ENCODE data around the gene METTL24. TPM values are rescaled to one million over a fixed set of nuclear protein-coding genes. Genes with fewer than 3 reads are reported as not detected.

METTL24 gene
- total and polyA plus RNA-seq, 2 of the 13 experiments (the other 11 are each of a cell fraction or from before 2014, with no cell fraction given): not detected

DNA sequence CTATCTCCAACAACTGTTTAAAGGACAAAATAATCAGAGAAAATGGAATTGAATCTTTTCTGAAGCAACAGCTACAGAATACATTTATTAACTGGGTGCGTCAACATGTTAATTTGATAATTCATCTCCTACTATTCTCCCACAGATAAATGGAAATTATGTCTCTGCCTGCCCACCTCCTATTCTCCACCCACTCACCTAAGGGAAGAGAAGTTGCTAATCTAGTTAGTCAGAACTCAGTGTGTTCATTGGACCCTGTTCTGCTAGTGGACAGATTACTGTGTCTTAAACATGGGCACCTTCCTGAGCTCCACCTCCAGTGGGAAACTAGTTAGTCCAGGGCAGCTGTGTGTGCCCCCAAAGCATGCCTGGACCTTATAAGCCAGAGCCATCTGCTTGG is 41.0 kb downstream of the METTL24 start:
- CTCF ChIA-PET (ENCODE audit: low intra/inter-chr PET ratio, low total read pairs): no interaction called here
- no peak for FAIRE-seq
- POLR2A ChIA-PET: no interaction called here
- TF ChIP-seq ZNF549 (CRISPR knock-in tag; IDR thresholded peaks at IDR 0.05): no peak
- TF ChIP-seq, protein P1, sequence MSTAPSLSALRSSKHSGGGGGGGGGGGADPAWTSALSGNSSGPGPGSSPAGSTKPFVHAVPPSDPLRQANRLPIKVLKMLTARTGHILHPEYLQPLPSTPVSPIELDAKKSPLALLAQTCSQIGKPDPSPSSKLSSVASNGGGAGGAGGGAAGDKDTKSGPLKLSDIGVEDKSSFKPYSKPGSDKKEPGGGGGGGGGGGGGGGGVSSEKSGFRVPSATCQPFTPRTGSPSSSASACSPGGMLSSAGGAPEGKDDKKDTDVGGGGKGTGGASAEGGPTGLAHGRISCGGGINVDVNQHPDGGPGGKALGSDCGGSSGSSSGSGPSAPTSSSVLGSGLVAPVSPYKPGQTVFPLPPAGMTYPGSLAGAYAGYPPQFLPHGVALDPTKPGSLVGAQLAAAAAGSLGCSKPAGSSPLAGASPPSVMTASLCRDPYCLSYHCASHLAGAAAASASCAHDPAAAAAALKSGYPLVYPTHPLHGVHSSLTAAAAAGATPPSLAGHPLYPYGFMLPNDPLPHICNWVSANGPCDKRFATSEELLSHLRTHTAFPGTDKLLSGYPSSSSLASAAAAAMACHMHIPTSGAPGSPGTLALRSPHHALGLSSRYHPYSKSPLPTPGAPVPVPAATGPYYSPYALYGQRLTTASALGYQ (CRISPR knock-in tag; IDR thresholded peaks at IDR 0.05): no peak
- TF ChIP-seq, protein P2, sequence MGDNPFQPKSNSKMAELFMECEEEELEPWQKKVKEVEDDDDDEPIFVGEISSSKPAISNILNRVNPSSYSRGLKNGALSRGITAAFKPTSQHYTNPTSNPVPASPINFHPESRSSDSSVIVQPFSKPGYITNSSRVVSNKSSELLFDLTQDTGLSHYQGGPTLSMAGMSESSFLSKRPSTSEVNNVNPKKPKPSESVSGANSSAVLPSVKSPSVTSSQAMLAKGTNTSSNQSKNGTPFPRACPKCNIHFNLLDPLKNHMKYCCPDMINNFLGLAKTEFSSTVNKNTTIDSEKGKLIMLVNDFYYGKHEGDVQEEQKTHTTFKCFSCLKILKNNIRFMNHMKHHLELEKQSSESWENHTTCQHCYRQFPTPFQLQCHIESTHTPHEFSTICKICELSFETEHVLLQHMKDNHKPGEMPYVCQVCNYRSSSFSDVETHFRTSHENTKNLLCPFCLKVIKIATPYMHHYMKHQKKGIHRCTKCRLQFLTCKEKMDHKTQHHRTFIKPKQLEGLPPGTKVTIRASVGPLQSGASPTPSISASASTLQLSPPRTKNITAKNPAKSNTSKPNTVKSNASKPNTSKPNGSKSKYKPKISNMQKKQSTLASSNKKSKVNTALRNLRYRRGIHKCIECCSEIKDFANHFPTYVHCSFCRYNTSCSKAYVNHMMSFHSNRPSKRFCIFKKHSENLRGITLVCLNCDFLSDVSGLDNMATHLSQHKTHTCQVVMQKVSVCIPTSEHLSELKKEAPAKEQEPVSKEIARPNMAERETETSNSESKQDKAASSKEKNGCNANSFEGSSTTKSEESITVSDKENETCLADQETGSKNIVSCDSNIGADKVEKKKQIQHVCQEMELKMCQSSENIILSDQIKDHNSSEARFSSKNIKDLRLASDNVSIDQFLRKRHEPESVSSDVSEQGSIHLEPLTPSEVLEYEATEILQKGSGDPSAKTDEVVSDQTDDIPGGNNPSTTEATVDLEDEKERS (CRISPR knock-in tag; IDR thresholded peaks at IDR 0.05): no peak
- TF ChIP-seq ZNF556 (CRISPR knock-in tag; IDR thresholded peaks at IDR 0.05; ENCODE audit: borderline replicate concordance): no peak
- TF ChIP-seq, protein P3, sequence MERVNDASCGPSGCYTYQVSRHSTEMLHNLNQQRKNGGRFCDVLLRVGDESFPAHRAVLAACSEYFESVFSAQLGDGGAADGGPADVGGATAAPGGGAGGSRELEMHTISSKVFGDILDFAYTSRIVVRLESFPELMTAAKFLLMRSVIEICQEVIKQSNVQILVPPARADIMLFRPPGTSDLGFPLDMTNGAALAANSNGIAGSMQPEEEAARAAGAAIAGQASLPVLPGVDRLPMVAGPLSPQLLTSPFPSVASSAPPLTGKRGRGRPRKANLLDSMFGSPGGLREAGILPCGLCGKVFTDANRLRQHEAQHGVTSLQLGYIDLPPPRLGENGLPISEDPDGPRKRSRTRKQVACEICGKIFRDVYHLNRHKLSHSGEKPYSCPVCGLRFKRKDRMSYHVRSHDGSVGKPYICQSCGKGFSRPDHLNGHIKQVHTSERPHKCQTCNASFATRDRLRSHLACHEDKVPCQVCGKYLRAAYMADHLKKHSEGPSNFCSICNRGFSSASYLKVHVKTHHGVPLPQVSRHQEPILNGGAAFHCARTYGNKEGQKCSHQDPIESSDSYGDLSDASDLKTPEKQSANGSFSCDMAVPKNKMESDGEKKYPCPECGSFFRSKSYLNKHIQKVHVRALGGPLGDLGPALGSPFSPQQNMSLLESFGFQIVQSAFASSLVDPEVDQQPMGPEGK (CRISPR knock-in tag; IDR thresholded peaks at IDR 0.05): no peak
- no peak for TF ChIP-seq ZNF143 (CRISPR knock-in tag; IDR thresholded peaks at IDR 0.05)
- TF ChIP-seq ZNF589 (CRISPR knock-in tag; conservative IDR thresholded peaks at IDR 0.05): no peak
- TF ChIP-seq, protein P4, sequence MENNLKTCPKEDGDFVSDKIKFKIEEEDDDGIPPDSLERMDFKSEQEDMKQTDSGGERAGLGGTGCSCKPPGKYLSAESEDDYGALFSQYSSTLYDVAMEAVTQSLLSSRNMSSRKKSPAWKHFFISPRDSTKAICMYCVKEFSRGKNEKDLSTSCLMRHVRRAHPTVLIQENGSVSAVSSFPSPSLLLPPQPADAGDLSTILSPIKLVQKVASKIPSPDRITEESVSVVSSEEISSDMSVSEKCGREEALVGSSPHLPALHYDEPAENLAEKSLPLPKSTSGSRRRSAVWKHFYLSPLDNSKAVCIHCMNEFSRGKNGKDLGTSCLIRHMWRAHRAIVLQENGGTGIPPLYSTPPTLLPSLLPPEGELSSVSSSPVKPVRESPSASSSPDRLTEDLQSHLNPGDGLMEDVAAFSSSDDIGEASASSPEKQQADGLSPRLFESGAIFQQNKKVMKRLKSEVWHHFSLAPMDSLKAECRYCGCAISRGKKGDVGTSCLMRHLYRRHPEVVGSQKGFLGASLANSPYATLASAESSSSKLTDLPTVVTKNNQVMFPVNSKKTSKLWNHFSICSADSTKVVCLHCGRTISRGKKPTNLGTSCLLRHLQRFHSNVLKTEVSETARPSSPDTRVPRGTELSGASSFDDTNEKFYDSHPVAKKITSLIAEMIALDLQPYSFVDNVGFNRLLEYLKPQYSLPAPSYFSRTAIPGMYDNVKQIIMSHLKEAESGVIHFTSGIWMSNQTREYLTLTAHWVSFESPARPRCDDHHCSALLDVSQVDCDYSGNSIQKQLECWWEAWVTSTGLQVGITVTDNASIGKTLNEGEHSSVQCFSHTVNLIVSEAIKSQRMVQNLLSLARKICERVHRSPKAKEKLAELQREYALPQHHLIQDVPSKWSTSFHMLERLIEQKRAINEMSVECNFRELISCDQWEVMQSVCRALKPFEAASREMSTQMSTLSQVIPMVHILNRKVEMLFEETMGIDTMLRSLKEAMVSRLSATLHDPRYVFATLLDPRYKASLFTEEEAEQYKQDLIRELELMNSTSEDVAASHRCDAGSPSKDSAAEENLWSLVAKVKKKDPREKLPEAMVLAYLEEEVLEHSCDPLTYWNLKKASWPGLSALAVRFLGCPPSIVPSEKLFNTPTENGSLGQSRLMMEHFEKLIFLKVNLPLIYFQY (CRISPR knock-in tag; IDR thresholded peaks at IDR 0.05; ENCODE audit: borderline replicate concordance): no peak
- TF ChIP-seq, protein P5, sequence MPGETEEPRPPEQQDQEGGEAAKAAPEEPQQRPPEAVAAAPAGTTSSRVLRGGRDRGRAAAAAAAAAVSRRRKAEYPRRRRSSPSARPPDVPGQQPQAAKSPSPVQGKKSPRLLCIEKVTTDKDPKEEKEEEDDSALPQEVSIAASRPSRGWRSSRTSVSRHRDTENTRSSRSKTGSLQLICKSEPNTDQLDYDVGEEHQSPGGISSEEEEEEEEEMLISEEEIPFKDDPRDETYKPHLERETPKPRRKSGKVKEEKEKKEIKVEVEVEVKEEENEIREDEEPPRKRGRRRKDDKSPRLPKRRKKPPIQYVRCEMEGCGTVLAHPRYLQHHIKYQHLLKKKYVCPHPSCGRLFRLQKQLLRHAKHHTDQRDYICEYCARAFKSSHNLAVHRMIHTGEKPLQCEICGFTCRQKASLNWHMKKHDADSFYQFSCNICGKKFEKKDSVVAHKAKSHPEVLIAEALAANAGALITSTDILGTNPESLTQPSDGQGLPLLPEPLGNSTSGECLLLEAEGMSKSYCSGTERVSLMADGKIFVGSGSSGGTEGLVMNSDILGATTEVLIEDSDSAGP (CRISPR knock-in tag; IDR thresholded peaks at IDR 0.05; ENCODE audit: borderline replicate concordance): no peak

More for the DNA sequence above, 41.0 kb downstream of the METTL24 start:
- WGBS (ENCODE audit: low lambda C conversion rate): 97% methylated on average over 1 of the region's 1 CpG
- H3K4me1 ChIP-seq (ENCODE audit: insufficient read depth, low read length): no peaks in the 10 kb centered on the region
- in situ Hi-C loops (cut with HindIII; ENCODE audit: extremely low pct_ligation_motif_present, low pct_unique_long_range_greater_than_20kb): no loop called here
- H2AFZ ChIP-seq (ENCODE audit: low read length): no peak overlapping the region
- no peaks in the 10 kb centered on the region for H3K79me2 ChIP-seq (ENCODE audit: insufficient read depth, low read length)
- no peak overlapping the region for H3K27ac ChIP-seq (ENCODE audit: extremely low read length, insufficient read depth, low read length)
- BruUV-seq (replicated peaks): no TSS peak
- H3K36me3 ChIP-seq (replicated peaks in 1 of 2; ENCODE audit: control insufficient read depth in 1 of 2, insufficient read depth in 2 of 2, low read length in 2 of 2): no peaks in the 10 kb centered on the region
- no peaks in the 10 kb centered on the region for H3K9me3 ChIP-seq (ENCODE audit: low read length)
- no peak for ATAC-seq
- H3K4me2 ChIP-seq (ENCODE audit: low read depth, low read length): no peak overlapping the region
- H3K4me3 ChIP-seq (replicated peaks in 1 of 3; ENCODE audit: insufficient read depth in 1 of 3, low read depth in 2 of 3, low read length in 3 of 3): no peak overlapping the region
- peaks cover 0 to 6% of the 10 kb centered on the region in 2 experiments; a peak in 2 of 5 replicates for H3K27me3 ChIP-seq (ENCODE audit: control insufficient read depth in 1 of 2, insufficient read depth in 2 of 2, low read length in 2 of 2)
- no peaks in the 10 kb centered on the region for H4K20me1 ChIP-seq (ENCODE audit: insufficient read depth, low read length)
- intact Hi-C loops (cut with micrococcal nuclease; ENCODE audit: unreplicated experiment): no loop called here
- DNase-seq (ENCODE audit: low spot score): no peak
- no peak overlapping the region for H3K9ac ChIP-seq (ENCODE audit: insufficient read depth, low read depth, low read length)

Data from HepG2 (cell line).